ENCODE results near the gene CRYBG1.

Gene CRYBG1

GRCh38 chr6:106422534-106422933, 62.0 kb downstream of the CRYBG1 start:
- DNase-seq (ENCODE audit: extremely low read depth, low read depth): no peak
- no peak for TF ChIP-seq CTCF (IDR thresholded peaks at IDR 0.05; ENCODE audit: low read depth, low read length)

GRCh38 chr6:106425382-106425781, 64.9 kb downstream of the CRYBG1 start:
- TF ChIP-seq CTCF (IDR thresholded peaks at IDR 0.05; ENCODE audit: low read depth, low read length): no peak
- DNase-seq (ENCODE audit: extremely low read depth, low read depth): no peak

GRCh38 chr6:106426250-106426970, 65.9 kb downstream of the CRYBG1 start:
- no peak for TF ChIP-seq CTCF (IDR thresholded peaks at IDR 0.05; ENCODE audit: low read depth, low read length)
- DNase-seq (ENCODE audit: extremely low read depth, low read depth): no peak

GRCh38 chr6:106430466-106430865, 69.9 kb downstream of the CRYBG1 start:
- no peak for DNase-seq (ENCODE audit: extremely low read depth, low read depth)
- TF ChIP-seq CTCF (IDR thresholded peaks at IDR 0.05; ENCODE audit: low read depth, low read length): no peak

GRCh38 chr6:106431405-106431804, 70.9 kb downstream of the CRYBG1 start:
- no peak for DNase-seq (ENCODE audit: extremely low read depth, low read depth)
- no peak for TF ChIP-seq CTCF (IDR thresholded peaks at IDR 0.05; ENCODE audit: low read depth, low read length)

GRCh38 chr6:106431972-106432371, 71.5 kb downstream of the CRYBG1 start:
- TF ChIP-seq CTCF (IDR thresholded peaks at IDR 0.05; ENCODE audit: low read depth, low read length): no peak
- DNase-seq (ENCODE audit: extremely low read depth, low read depth): no peak

GRCh38 chr6:106434530-106434929, 74.0 kb downstream of the CRYBG1 start:
- no peak for TF ChIP-seq CTCF (IDR thresholded peaks at IDR 0.05; ENCODE audit: low read depth, low read length)
- no peak for DNase-seq (ENCODE audit: extremely low read depth, low read depth)

All from AG09319 (cell line).